PFSK-1 (cell line): ENCODE data around the gene POC1B.

Experiments used
- FOXP2 ChIP-seq: optimal IDR thresholded peaks from 2 replicates; pipeline ENCODE3; 2011; ENCODE audit warnings: borderline replicate concordance, control low read depth, inconsistent platforms; ENCODE audit not compliant: insufficient read depth; ENCODE audit errors: extremely low read length, extremely low read depth
- POLR2AphosphoS5 ChIP-seq: IDR thresholded peaks from 2 replicates; pipeline ENCODE4 v1.6.1; 2012; ENCODE audit warnings: low read depth, mild to moderate bottlenecking, control low read depth, low read length, moderate library complexity
- SIN3A ChIP-seq: IDR thresholded peaks from 2 replicates; pipeline ENCODE4 v1.6.1; 2012; ENCODE audit warnings: mild to moderate bottlenecking, low read length, moderate library complexity, borderline replicate concordance; ENCODE audit not compliant: insufficient read depth
- TAF1 ChIP-seq: IDR thresholded peaks from 2 replicates; pipeline ENCODE4 v1.6.1; 2012; ENCODE audit warnings: low read length, control low read depth, borderline replicate concordance; ENCODE audit not compliant: insufficient read depth
- TF ChIP-seq, protein P1 (sequence below), 2 experiments: IDR thresholded peaks; 2 replicates each; pipeline versions ENCODE4 v1.6.1 to v1.8.0; 2011 to 2012; ENCODE audit warnings: low read depth in 2 of 2, low read length in 2 of 2, control low read depth in 1 of 2, inconsistent platforms in 1 of 2, mild to moderate bottlenecking in 1 of 2, moderate library complexity in 1 of 2; ENCODE audit not compliant: insufficient read depth in 1 of 2

POC1B gene

GRCh38 chr12:89376202-89376529 lies 149.7 kb downstream of the POC1B start:
- TF ChIP-seq SIN3A: no peak

- TF ChIP-seq POLR2AphosphoS5 (no peak), FOXP2 (no peak), TAF1 (no peak), SIN3A (no peak)
- TF ChIP-seq, protein P1, sequence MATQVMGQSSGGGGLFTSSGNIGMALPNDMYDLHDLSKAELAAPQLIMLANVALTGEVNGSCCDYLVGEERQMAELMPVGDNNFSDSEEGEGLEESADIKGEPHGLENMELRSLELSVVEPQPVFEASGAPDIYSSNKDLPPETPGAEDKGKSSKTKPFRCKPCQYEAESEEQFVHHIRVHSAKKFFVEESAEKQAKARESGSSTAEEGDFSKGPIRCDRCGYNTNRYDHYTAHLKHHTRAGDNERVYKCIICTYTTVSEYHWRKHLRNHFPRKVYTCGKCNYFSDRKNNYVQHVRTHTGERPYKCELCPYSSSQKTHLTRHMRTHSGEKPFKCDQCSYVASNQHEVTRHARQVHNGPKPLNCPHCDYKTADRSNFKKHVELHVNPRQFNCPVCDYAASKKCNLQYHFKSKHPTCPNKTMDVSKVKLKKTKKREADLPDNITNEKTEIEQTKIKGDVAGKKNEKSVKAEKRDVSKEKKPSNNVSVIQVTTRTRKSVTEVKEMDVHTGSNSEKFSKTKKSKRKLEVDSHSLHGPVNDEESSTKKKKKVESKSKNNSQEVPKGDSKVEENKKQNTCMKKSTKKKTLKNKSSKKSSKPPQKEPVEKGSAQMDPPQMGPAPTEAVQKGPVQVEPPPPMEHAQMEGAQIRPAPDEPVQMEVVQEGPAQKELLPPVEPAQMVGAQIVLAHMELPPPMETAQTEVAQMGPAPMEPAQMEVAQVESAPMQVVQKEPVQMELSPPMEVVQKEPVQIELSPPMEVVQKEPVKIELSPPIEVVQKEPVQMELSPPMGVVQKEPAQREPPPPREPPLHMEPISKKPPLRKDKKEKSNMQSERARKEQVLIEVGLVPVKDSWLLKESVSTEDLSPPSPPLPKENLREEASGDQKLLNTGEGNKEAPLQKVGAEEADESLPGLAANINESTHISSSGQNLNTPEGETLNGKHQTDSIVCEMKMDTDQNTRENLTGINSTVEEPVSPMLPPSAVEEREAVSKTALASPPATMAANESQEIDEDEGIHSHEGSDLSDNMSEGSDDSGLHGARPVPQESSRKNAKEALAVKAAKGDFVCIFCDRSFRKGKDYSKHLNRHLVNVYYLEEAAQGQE (IDR thresholded peaks at IDR 0.05; ENCODE audit: insufficient read depth in 1 of 2, low read depth in 2 of 2, low read length in 2 of 2): no peak
Measured at GRCh38 chr12:89373763-89374572, 151.9 kb downstream of the POC1B start.

GRCh38 chr12:89372584-89373370 lies 153.1 kb downstream of the POC1B start:
- no peak for TF ChIP-seq FOXP2
- TF ChIP-seq SIN3A: no peak
- no peak for TF ChIP-seq TAF1
- TF ChIP-seq, protein P1 (IDR thresholded peaks at IDR 0.05; ENCODE audit: insufficient read depth in 1 of 2, low read depth in 2 of 2, low read length in 2 of 2): no peak
- TF ChIP-seq POLR2AphosphoS5: no peak

GRCh38 chr12:89370850-89371249 lies 155.0 kb downstream of the POC1B start:
- TF ChIP-seq POLR2AphosphoS5 (no peak), SIN3A (no peak), FOXP2 (no peak), TAF1 (no peak)
- TF ChIP-seq, protein P1 (IDR thresholded peaks at IDR 0.05; ENCODE audit: insufficient read depth in 1 of 2, low read depth in 2 of 2, low read length in 2 of 2): no peak

DNA sequence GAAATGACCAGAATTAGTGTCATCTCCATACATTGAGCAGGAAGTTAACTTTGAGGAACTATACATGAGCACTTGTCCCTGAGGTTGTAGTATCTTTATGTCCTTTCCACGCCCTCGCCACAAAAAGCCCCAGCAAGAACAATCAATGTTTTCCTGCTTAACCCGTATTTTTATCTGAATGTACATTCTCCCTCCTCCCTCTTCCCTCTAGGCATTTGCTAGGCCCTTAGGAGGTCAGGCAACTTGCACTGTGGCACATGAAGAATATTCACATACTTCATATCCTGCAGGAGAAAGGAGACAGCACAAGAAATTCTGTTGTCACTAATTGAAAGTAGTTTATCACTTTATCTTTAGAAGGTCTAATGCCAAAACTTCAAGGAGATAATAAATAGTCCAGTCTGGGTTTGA lies 155.4 kb downstream of the POC1B start:
- TF ChIP-seq POLR2AphosphoS5 (no peak), FOXP2 (no peak), TAF1 (no peak), SIN3A (no peak)
- TF ChIP-seq, protein P1 (IDR thresholded peaks at IDR 0.05; ENCODE audit: insufficient read depth in 1 of 2, low read depth in 2 of 2, low read length in 2 of 2): no peak
